HG03066 (cell line): ENCODE results near the gene KLF5.

ENCODE experiments used
- ATAC-seq: cut with Tn5 transposase; IDR thresholded peaks from one replicate; pipeline ENCODE4 v1.9.1; 2021; ENCODE audit warnings: low read depth; ENCODE audit not compliant: unreplicated experiment

Gene KLF5

GRCh38 chr13:73059460-73060250, 850 bp downstream of the KLF5 start:
- ATAC-seq = peak; percentile 36

GRCh38 chr13:73060251-73061160, 1.7 kb downstream of the KLF5 start:
- no peak for ATAC-seq

- no peak for ATAC-seq
Observed at GRCh38 chr13:73061473-73061872, 2.7 kb downstream of the KLF5 start.

- ATAC-seq = no peak
Observed at GRCh38 chr13:73061876-73062275, 3.1 kb downstream of the KLF5 start.

GRCh38 chr13:73062468-73062867, 3.7 kb downstream of the KLF5 start:
- ATAC-seq = no peak

GRCh38 chr13:73063166-73063565, 4.4 kb downstream of the KLF5 start:
- no peak for ATAC-seq

GRCh38 chr13:73065036-73065435, 6.2 kb downstream of the KLF5 start:
- no peak for ATAC-seq

GRCh38 chr13:73065665-73066340, 7.0 kb downstream of the KLF5 start:
- ATAC-seq = no peak

GRCh38 chr13:73069206-73069805, 10.5 kb downstream of the KLF5 start:
- no peak for ATAC-seq

- ATAC-seq = no peak
Observed at GRCh38 chr13:73070451-73071098, 11.8 kb downstream of the KLF5 start.

GRCh38 chr13:73072239-73072900, 13.6 kb downstream of the KLF5 start:
- ATAC-seq = no peak

GRCh38 chr13:73073050-73073449, 14.2 kb downstream of the KLF5 start:
- no peak for ATAC-seq

GRCh38 chr13:73074014-73074413, 15.2 kb downstream of the KLF5 start:
- ATAC-seq = no peak

GRCh38 chr13:73074926-73075325, 16.1 kb downstream of the KLF5 start:
- ATAC-seq = no peak

GRCh38 chr13:73075546-73075945, 16.7 kb downstream of the KLF5 start:
- no peak for ATAC-seq

GRCh38 chr13:73075954-73076353, 17.1 kb downstream of the KLF5 start:
- no peak for ATAC-seq

- ATAC-seq = no peak
Observed at GRCh38 chr13:73077865-73078264, 19.1 kb downstream of the KLF5 start.

- ATAC-seq = no peak
Observed at GRCh38 chr13:73079359-73079758, 20.6 kb downstream of the KLF5 start.

- no peak for ATAC-seq
Observed at GRCh38 chr13:73081256-73081915, 22.6 kb downstream of the KLF5 start.
